Measurements from ENCODE around the gene IWS1.
"Not testable (repeated sequence)": the region's sequence is repeated elsewhere in the genome, so short reads cannot be mapped to it uniquely, and the experiment has no call there.

Gene IWS1

DNA sequence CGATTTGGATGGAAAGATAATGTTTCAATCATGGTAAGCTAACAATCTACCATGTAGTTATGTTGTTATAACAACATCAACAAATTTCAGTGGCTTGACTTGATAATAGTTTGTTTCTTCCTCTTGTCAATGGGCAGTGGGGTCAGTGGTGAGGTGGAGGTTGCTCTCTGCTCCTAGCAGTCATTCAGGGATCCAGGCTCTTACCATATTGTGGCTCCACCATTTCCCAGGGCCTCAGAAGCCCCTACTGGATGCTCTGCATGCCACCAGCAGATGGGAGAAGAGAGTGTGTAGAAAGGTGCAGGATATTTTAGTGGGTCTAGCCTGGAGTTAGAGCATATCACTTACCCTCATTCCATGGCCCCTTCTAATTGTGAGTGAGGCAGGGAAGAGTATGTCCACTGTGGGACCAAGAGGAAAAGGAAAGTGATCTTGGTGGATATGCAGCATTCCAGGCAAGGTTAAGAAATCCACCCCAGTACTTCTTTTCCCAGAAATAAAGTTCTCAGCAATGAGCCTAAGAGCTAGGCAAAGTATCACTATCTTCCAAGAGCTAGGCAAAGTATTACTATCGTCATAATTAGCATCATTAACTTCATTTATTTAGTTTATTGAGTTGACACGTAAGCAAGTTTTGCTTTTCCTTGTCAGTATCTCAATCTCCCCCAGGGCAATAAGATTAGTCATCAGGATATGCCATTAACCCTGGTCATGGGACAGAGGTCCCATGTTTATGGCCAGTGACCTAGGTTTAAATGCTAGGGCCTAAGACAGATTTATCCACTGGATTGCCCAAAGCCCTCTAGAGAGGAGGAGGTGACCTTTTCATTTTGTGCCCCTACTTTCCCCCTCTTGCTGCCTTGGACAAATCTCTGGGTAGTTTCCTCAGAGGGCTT, 4.2 kb upstream of the IWS1 start:
- H3K9me3 ChIP-seq: peaks cover 4% of the 10 kb centered on the region; the same call in 1 of the 2 replicates
- H3K36me3 ChIP-seq: no peaks in the 10 kb centered on the region
- no peak overlapping the region for H3K4me2 ChIP-seq
- H3K27ac ChIP-seq: no peak overlapping the region
- H4K20me1 ChIP-seq: no peaks in the 10 kb centered on the region
- H3K4me3 ChIP-seq: no peak overlapping the region
- H3K9ac ChIP-seq: no peak overlapping the region
- no peaks in the 10 kb centered on the region for H3K27me3 ChIP-seq
- TF ChIP-seq Cebpa-rat (IDR thresholded peaks at IDR 0.05): no peak
- peaks cover 17% of the 10 kb centered on the region for H3K4me1 ChIP-seq

DNA sequence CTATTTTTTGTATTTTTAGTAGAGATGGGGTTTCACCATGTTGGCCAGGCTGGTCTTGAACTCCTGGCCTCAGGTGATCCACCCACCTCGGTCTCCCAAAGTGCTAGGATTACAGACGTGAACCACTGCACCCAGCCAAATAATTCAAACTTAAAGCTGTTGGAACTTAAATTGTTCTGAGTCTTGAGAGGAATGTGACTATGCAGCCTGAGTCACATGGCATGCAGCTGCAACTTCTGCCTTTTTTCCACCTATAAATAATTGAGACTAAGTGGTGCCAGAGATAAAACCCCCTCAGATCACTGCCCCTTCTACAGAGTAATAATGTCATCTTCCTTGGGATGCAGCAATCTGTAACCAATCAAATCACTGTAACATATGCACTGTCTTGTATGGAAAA, 3.1 kb upstream of the IWS1 start:
- not testable (repeated sequence) for H3K4me2 ChIP-seq, H3K27me3 ChIP-seq, H3K4me3 ChIP-seq

DNA sequence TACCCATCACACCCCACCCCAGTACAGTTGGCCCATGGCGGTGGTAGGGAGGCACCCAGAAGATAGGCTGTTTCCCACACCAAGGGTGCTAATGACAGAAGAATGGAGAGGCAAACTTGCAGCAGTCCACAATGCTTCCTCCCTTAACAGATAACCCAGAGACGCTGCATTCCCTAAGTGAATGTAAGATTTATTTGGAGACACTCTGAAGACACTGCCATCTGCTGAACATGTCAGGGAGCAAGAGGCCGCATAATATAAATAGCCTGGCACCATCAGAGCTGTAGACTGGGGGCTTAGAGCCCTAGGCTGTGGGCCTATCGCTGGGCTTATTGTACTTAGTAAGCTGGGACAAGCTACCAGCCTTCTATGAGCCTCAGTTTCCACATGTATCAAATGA, 2.2 kb upstream of the IWS1 start:
- H3K27ac ChIP-seq: no peak overlapping the region

More for the DNA sequence above, 3.1 kb upstream of the IWS1 start:
- H3K36me3 ChIP-seq, H3K27ac ChIP-seq, H3K9me3 ChIP-seq, H4K20me1 ChIP-seq, H3K9ac ChIP-seq: not testable (repeated sequence)
- H3K4me1 ChIP-seq: peaks cover 27% of the 10 kb centered on the region

DNA sequence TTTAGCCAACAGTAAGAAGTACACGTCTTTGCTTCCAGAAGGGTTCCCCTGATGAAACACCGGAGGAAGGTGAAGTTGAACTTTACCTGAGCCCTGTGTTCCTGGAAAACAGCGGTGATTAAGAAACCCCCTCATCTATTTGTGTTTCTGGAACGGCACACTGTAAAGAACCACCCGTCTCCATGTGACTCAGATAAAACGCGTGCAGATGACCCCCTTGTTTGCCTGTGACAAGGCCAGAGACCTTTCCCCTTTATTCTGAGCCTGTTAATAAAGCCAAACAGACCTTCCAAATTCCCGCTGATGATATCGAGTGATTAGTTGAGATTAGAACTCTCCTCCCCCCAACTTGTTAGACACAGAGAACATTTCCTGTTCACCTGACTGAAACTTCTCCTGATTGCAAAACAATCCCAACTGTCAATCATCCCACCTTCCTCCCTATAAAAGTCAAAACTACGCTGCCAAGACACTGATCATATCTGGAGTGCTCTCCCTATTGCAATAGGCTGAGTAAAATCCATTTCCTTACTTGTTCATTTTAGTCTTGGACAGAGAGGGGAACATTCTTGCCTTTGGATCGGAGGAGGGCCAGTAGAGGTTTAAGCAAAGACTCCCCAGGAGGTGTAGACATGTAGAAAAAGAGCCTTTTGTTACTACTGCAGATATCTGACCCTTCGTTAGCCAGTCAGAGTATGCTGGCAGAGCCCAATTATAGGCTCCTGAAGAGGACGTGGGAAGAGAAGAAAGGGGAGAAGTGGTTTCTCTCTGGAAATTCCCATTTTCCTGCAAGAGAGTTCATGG, 914 bp upstream of the IWS1 start:
- Histone ChIP-seq H3K27ac (peak overlapping the region; percentile 96), H3K4me2 (peak overlapping the region; percentile 89), H3K4me3 (peak overlapping the region; percentile 97), H3K9ac (peak overlapping the region; percentile 98), H3K9me3 (peaks cover 4% of the 10 kb centered on the region; the same call in 1 of the 2 replicates), H3K36me3 (peaks cover 24% of the 10 kb centered on the region), H4K20me1 (peaks cover 23% of the 10 kb centered on the region; the same call in 1 of the 2 replicates), H3K4me1 (peaks cover 36% of the 10 kb centered on the region), H3K27me3 (no peaks in the 10 kb centered on the region)
- TF ChIP-seq Cebpa-rat (IDR thresholded peaks at IDR 0.05): no peak

More for the DNA sequence above, 2.2 kb upstream of the IWS1 start:
- Histone ChIP-seq H3K9ac (no peak overlapping the region), H4K20me1 (peaks cover 12% of the 10 kb centered on the region; the same call in 1 of the 2 replicates), H3K27me3 (no peaks in the 10 kb centered on the region), H3K36me3 (peaks cover 11% of the 10 kb centered on the region), H3K4me2 (no peak overlapping the region), H3K4me1 (peaks cover 36% of the 10 kb centered on the region), H3K9me3 (peaks cover 4% of the 10 kb centered on the region; the same call in 1 of the 2 replicates), H3K4me3 (no peak overlapping the region)
- no peak for TF ChIP-seq Cebpa-rat (IDR thresholded peaks at IDR 0.05)

DNA sequence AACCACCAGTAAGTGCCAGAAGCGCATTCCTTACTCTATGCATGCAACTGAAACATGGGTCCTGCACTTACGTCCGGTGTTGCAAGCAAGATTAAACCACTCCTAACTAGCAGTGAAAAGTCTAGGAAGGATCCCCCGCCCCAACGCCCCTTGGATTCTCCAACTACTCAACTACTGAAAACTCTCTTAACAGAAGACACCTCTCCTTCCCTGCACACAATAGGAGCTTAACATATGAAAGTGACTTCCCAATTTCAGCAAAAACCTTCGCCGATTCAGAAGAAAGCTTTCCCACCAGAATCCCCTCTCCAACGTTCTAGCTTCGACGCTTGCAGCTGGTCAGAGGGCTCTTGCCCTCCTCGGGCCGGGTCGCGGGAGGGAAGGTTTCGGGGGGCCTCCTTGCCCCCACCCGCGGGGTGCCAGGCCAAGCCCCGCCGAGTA, 578 bp downstream of the IWS1 start:
- H3K4me3 ChIP-seq: peak overlapping the region; percentile 97
- H3K27me3 ChIP-seq: no peaks in the 10 kb centered on the region
- H3K9ac ChIP-seq: peak overlapping the region; percentile 98
- peaks cover 38% of the 10 kb centered on the region for H4K20me1 ChIP-seq
- H3K4me1 ChIP-seq: peaks cover 36% of the 10 kb centered on the region
- peaks cover 38% of the 10 kb centered on the region for H3K36me3 ChIP-seq
- peak overlapping the region; percentile 94 for H3K4me2 ChIP-seq
- H3K27ac ChIP-seq: peak overlapping the region; percentile 96
- H3K9me3 ChIP-seq: peaks cover 4% of the 10 kb centered on the region; the same call in 1 of the 2 replicates
- TF ChIP-seq Cebpa-rat (IDR thresholded peaks at IDR 0.05): no peak

DNA sequence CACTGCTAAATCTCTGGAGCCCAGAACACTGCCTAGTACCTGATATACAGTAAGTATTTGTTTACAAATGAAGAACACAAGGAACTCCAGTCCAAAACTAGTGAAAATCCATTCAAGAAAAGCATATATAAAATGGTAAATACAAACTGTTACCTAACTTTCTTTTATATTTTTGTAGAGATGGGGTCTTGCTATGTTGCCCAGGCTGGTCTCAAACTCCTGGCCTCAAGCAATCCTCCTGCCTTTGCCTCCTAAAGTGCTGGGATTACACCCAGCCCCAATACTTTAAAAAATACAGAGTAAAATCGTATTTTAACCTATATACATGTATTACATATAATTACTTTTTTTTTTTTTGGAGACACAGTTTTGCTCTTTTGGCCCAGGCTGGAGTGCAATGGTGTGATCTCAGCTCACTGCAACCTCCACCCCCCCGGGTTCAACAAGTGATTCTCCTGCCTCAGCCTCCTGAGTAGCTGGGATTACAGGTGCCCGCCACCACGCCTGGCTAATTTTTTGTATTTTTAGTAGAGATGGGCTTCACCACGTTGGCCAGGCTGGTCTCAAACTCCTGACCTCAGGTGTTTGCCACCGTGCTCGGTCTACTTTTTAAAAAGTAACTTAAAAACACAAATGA, 2.0 kb downstream of the IWS1 start:
- not testable (repeated sequence) for H3K27me3 ChIP-seq, H3K27ac ChIP-seq, H3K4me3 ChIP-seq, H3K9me3 ChIP-seq, H3K9ac ChIP-seq
- Histone ChIP-seq H3K4me2 (peak overlapping the region; percentile 36), H4K20me1 (peaks cover 52% of the 10 kb centered on the region), H3K4me1 (peaks cover 36% of the 10 kb centered on the region), H3K36me3 (peaks cover 52% of the 10 kb centered on the region)

DNA sequence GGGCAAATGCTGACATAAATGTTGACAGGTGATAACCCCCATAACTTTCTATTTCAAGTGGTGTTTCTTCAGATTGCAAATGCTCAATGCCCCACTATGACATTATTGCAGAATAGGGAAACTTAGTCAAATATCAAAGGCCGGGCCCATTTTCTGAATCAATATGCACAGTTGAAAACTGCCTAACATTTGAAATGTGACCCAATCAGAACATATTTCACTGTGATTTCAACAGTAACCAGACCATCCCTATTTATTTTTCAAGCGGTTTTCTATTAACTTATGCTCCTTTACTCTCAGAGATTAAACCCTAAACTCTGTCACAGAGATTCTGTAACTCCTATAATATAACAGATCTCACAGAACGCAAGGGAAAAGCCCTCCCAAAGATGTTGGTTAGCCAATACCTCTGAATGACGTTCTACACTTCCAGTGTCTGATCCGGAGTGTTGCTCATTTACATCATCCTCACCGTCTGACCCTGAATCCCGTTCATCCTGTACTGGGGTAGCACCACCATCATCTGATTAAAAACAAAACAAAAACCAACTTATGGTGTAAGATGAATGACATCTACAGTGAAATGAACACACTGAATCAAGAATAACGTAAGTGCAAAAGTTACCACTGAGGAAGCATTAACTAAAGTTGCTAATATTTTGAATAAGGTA, 2.9 kb downstream of the IWS1 start:
- no peaks in the 10 kb centered on the region for H3K9me3 ChIP-seq
- H3K36me3 ChIP-seq: peaks cover 60% of the 10 kb centered on the region
- no peak for TF ChIP-seq Cebpa-rat (IDR thresholded peaks at IDR 0.05)
- no peak overlapping the region for H3K9ac ChIP-seq
- H3K4me2 ChIP-seq: no peak overlapping the region
- H3K4me3 ChIP-seq: no peak overlapping the region
- peaks cover 32% of the 10 kb centered on the region for H3K4me1 ChIP-seq
- H3K27me3 ChIP-seq: no peaks in the 10 kb centered on the region
- H4K20me1 ChIP-seq: peaks cover 59% of the 10 kb centered on the region
- H3K27ac ChIP-seq: no peak overlapping the region

DNA sequence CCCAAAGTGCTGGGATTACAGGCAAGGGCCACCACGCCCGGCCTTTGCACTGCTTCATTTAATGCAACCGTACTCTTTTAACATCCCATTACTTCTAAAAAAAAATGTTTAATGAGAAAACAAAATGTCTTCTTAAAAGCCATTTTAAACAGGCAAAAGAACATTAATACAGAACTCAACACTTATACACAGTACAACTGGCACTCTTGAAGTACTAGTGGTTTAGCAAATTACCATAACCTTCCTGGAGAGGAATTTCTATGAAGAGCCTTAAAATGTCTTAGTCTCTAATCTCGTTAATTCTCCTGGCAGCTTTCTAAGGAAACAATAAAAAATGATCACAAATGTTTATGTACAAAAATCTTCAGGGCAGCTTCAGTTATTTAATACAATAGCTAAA, 5.9 kb downstream of the IWS1 start:
- peaks cover 90% of the 10 kb centered on the region for H3K36me3 ChIP-seq
- peaks cover 88% of the 10 kb centered on the region for H4K20me1 ChIP-seq
- H3K27ac ChIP-seq: no peak overlapping the region
- H3K9ac ChIP-seq: no peak overlapping the region
- no peaks in the 10 kb centered on the region for H3K27me3 ChIP-seq
- no peak overlapping the region for H3K4me3 ChIP-seq
- no peak for TF ChIP-seq Cebpa-rat (IDR thresholded peaks at IDR 0.05)
- no peak overlapping the region for H3K4me2 ChIP-seq
- peaks cover 6% of the 10 kb centered on the region for H3K9me3 ChIP-seq
- H3K4me1 ChIP-seq: peaks cover 31% of the 10 kb centered on the region

DNA sequence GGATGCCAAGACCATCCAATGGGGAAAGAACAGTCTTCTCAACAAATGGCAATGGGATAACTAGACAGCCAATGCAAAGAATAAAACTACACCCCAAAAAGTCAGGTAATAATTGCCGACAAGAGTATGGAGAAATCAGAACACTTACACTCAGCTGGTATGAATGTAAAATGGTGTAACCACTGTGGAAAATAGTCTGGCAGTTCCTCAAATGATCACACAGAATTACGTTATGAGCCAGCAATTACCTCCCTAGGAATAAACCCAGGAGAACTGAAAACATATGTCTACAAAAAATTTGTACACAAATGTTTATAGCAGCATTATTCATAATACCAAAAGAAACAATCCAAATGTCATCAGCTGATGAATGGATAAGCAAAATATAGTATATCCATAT, 8.8 kb downstream of the IWS1 start:
- no peak for TF ChIP-seq Cebpa-rat (IDR thresholded peaks at IDR 0.05)
- H3K36me3 ChIP-seq: peaks cover 94% of the 10 kb centered on the region
- peaks cover 98% of the 10 kb centered on the region for H4K20me1 ChIP-seq
- H3K4me3 ChIP-seq: no peak overlapping the region
- H3K27me3 ChIP-seq: no peaks in the 10 kb centered on the region
- H3K4me2 ChIP-seq: no peak overlapping the region
- H3K4me1 ChIP-seq: peaks cover 29% of the 10 kb centered on the region
- H3K27ac ChIP-seq: no peak overlapping the region
- no peak overlapping the region for H3K9ac ChIP-seq
- H3K9me3 ChIP-seq: peaks cover 6% of the 10 kb centered on the region
